ENCODE measurements around the gene FBXO44. TPM values are rescaled to one million over a fixed set of nuclear protein-coding genes. Genes with fewer than 3 reads are reported as not detected.

FBXO44 gene
- total and polyA plus RNA-seq, 2 experiments from 2014 or later, result 22.0 to 30.8 TPM

- TF ChIP-seq CTCF (conservative IDR thresholded peaks at IDR 0.05; ENCODE audit: low read depth in 2 of 2), result no peak
- TF ChIP-seq EZH2phosphoT487 (IDR thresholded peaks at IDR 0.05; ENCODE audit: unreplicated experiment), result no peak
Measured at GRCh38 chr1:11657654-11658053, 3.0 kb downstream of the FBXO44 start (continued).

- no peak overlapping the region for H3K4me3 ChIP-seq
- no peak overlapping the region for H3K4me2 ChIP-seq
- no peaks in the 10 kb centered on the region for H3K9me2 ChIP-seq (ENCODE audit: insufficient read depth)
- H3K36me3 ChIP-seq (ENCODE audit: insufficient read depth), result peaks cover 19% of the 10 kb centered on the region; the same call in 1 of the 2 replicates
- peaks cover 11% of the 10 kb centered on the region for H3K27me3 Mint-ChIP-seq (ENCODE audit: insufficient read depth, low read depth, poor library complexity)
- no peak overlapping the region for H3K4me3 Mint-ChIP-seq
- peaks cover 9% of the 10 kb centered on the region; the same call in 2 of the 3 replicates for H3K4me1 Mint-ChIP-seq
- H3K36me3 Mint-ChIP-seq (ENCODE audit: low read depth), result peaks cover 31% of the 10 kb centered on the region; the same call in 2 of the 3 replicates
- peaks cover 11% of the 10 kb centered on the region for H3K4me1 ChIP-seq (ENCODE audit: insufficient read depth)
- H4K20me1 ChIP-seq (replicated peaks; ENCODE audit: insufficient read depth), result peaks cover 6% of the 10 kb centered on the region
- H3K27ac Mint-ChIP-seq, result no peak overlapping the region
- H3F3A ChIP-seq (replicated peaks; ENCODE audit: low read depth), result peaks cover 20% of the 10 kb centered on the region
- TF ChIP-seq POLR2AphosphoS5 (IDR thresholded peaks at IDR 0.05; ENCODE audit: low read depth), result no peak
- TF ChIP-seq EZH2 (IDR thresholded peaks at IDR 0.05; ENCODE audit: low read depth, unreplicated experiment), result no peak
- no peak for TF ChIP-seq CREB1 (CRISPR knock-in tag; IDR thresholded peaks at IDR 0.05; ENCODE audit: low read depth)
- no peak for TF ChIP-seq NANOG (IDR thresholded peaks at IDR 0.05; ENCODE audit: borderline replicate concordance)
- TF ChIP-seq JUNB (IDR thresholded peaks at IDR 0.05; ENCODE audit: unreplicated experiment), result no peak
- no peak for TF ChIP-seq ZNF462 (CRISPR knock-in tag; IDR thresholded peaks at IDR 0.05)
- TF ChIP-seq STAT1 (IDR thresholded peaks at IDR 0.05; ENCODE audit: unreplicated experiment), result no peak
- TF ChIP-seq ETS1 (IDR thresholded peaks at IDR 0.05), result no peak
- ATAC-seq (no peak), DNase-seq (ENCODE audit: low spot score) (no peak)
- H3K9me3 Mint-ChIP-seq, result no peaks in the 10 kb centered on the region
- H3K79me2 ChIP-seq (replicated peaks; ENCODE audit: insufficient read depth), result no peaks in the 10 kb centered on the region
- no peak overlapping the region for H2AFZ ChIP-seq
- no peak overlapping the region for H3K27ac ChIP-seq (ENCODE audit: low read depth)
- no peaks in the 10 kb centered on the region for H3K27me3 ChIP-seq (ENCODE audit: insufficient read depth)
Measured at GRCh38 chr1:11658542-11658941, 3.9 kb downstream of the FBXO44 start.

All from GM23338 (cell line).